Endothelial cell of umbilical vein (primary cell): Measurements from ENCODE around the gene CGNL1. TPM values are rescaled to one million over a fixed set of nuclear protein-coding genes. Genes with fewer than 3 reads are reported as not detected.

ENCODE experiments used
- BruUV-seq: library from RNA; stranded (reverse); fragments of 400-500 nt; replicated peaks from 2 replicates; lab custom pipeline; 2021; lab: Mats Ljungman, UMichigan
- CTCF ChIA-PET: fragments of 300-600, 350-600 bp; sonication (Branson Sonifier 250); formaldehyde crosslinking; loops from one replicate; lab custom pipeline; 2021; ENCODE audit warnings: antibody characterized with exemption, inconsistent platforms; lab: Charles Lee
- POLR2A ChIA-PET: fragments of 300-600, 350-600 bp; sonication (Branson Sonifier 250); formaldehyde crosslinking; loops from one replicate; lab custom pipeline; 2021; ENCODE audit warnings: antibody characterized with exemption, inconsistent platforms; lab: Charles Lee
- DNase-seq: peaks from one replicate; pipeline ENCODE4 v3.0.0-alpha.2; 2011; ENCODE audit warnings: low read depth, low spot score
- FAIRE-seq: peaks from 2 replicates; lab custom pipeline; 2011; peaks lifted over from hg19 to GRCh38; lab: Jason Lieb, UNC
- H2AFZ ChIP-seq: 2 replicates; pipeline ENCODE4 v1.6.0; 2012; ENCODE audit warnings: low read depth, low read length, control low read depth, inconsistent platforms
- H3K27ac ChIP-seq: 2 replicates; pipeline ENCODE4 v1.5.1; 2011; ENCODE audit warnings: low read depth, mild to moderate bottlenecking, control low read depth, low read length, moderate library complexity; ENCODE audit not compliant: insufficient read depth
- H3K27me3 ChIP-seq, 2 experiments: 2 replicates each; pipeline versions ENCODE4 v1.6.0 to v1.6.1; 2011; ENCODE audit warnings: low read length in 2 of 2, mixed read lengths in 1 of 2; ENCODE audit not compliant: control insufficient read depth in 2 of 2, insufficient read depth in 2 of 2
- H3K36me3 ChIP-seq, 2 experiments: 2 replicates in 1 of 2; 3 replicates in 1 of 2; pipeline ENCODE4 v1.5.1; 2011; ENCODE audit warnings: low read length in 2 of 2, mild to moderate bottlenecking in 1 of 2, moderate library complexity in 1 of 2; ENCODE audit not compliant: control insufficient read depth in 2 of 2, insufficient read depth in 2 of 2; ENCODE audit errors: extremely low read depth in 1 of 2
- H3K4me1 ChIP-seq: 3 replicates; pipeline ENCODE4 v1.5.1; 2011; ENCODE audit warnings: mild to moderate bottlenecking, low read length; ENCODE audit not compliant: control insufficient read depth, insufficient read depth; ENCODE audit errors: extremely low read depth
- H3K4me2 ChIP-seq: 2 replicates; pipeline ENCODE4 v1.6.1; 2011; ENCODE audit warnings: low read length, control low read depth, mixed read lengths; ENCODE audit not compliant: insufficient read depth
- H3K4me3 ChIP-seq, 3 experiments: fragments of 200-600 bp in 1 of 3; sonication (generic), shearing (Covaris generic) in 1 of 3; replicated peaks in 1 of 3; 2 replicates each; pipeline ENCODE4 v1.5.1; 2011 to 2016; ENCODE audit warnings: control low read depth in 3 of 3, low read length in 3 of 3, mild to moderate bottlenecking in 2 of 3, inconsistent platforms in 1 of 3, low read depth in 1 of 3, moderate library complexity in 1 of 3; ENCODE audit not compliant: insufficient read depth in 1 of 3
- H3K79me2 ChIP-seq: 2 replicates; pipeline ENCODE4 v1.6.0; 2012; ENCODE audit warnings: low read length, inconsistent platforms; ENCODE audit not compliant: control insufficient read depth, insufficient read depth
- H3K9ac ChIP-seq: replicated peaks from 2 replicates; pipeline ENCODE3; 2011; ENCODE audit warnings: low read length, control low read depth; ENCODE audit not compliant: insufficient read depth; ENCODE audit errors: extremely low read depth
- H3K9me1 ChIP-seq: replicated peaks from 3 replicates; pipeline ENCODE4 v1.6.0; 2011; ENCODE audit warnings: mild to moderate bottlenecking, low read length; ENCODE audit not compliant: control insufficient read depth, insufficient read depth; ENCODE audit errors: extremely low read depth
- H3K9me3 ChIP-seq: replicated peaks from 2 replicates; pipeline ENCODE4 v1.5.1; 2012; ENCODE audit warnings: low read length, inconsistent platforms; ENCODE audit not compliant: control insufficient read depth, insufficient read depth
- H4K20me1 ChIP-seq: replicated peaks from 2 replicates; pipeline ENCODE3; 2011; ENCODE audit warnings: mild to moderate bottlenecking, low read length; ENCODE audit not compliant: control insufficient read depth, insufficient read depth; ENCODE audit errors: extremely low read depth
- EZH2 ChIP-seq: IDR thresholded peaks from 2 replicates; pipeline ENCODE4 v1.6.1; 2012; ENCODE audit warnings: borderline replicate concordance, low read depth, mild to moderate bottlenecking, moderate library complexity, low read length, inconsistent platforms; ENCODE audit not compliant: severe bottlenecking
- FOS ChIP-seq: IDR thresholded peaks from 2 replicates; pipeline ENCODE4 v1.6.1; 2011; ENCODE audit warnings: mild to moderate bottlenecking, low read length, moderate library complexity, borderline replicate concordance; ENCODE audit not compliant: insufficient read depth
- GATA2 ChIP-seq: IDR thresholded peaks from 2 replicates; pipeline ENCODE4 v1.7.0; 2011; ENCODE audit warnings: low read depth, mild to moderate bottlenecking, moderate library complexity, mixed read lengths, low read length; ENCODE audit not compliant: insufficient read length, insufficient read depth
- JUN ChIP-seq: IDR thresholded peaks from 2 replicates; pipeline ENCODE4 v1.6.1; 2011; ENCODE audit warnings: borderline replicate concordance, low read depth; ENCODE audit not compliant: insufficient read length, insufficient read depth
- MYC ChIP-seq: IDR thresholded peaks from one replicate; pipeline ENCODE4 v1.6.1; 2011; ENCODE audit warnings: mild to moderate bottlenecking, low read depth, low read length
- POLR2A ChIP-seq: IDR thresholded peaks from 2 replicates; pipeline ENCODE4 v1.6.1; 2012; ENCODE audit warnings: low read depth, mild to moderate bottlenecking, control low read depth, low read length
- POLR2AphosphoS5 ChIP-seq: IDR thresholded peaks from 2 replicates; pipeline ENCODE4 v1.6.1; 2012; ENCODE audit warnings: low read depth, mild to moderate bottlenecking, control low read depth, low read length, moderate library complexity; ENCODE audit not compliant: insufficient read depth
- dilution Hi-C: fragments of 300-500 bp; cut with MboI; formaldehyde crosslinking; loops from one replicate; pipeline ENCODE4 v1.15.0; 2019; ENCODE audit warnings: low sequenced_read_pairs; ENCODE audit not compliant: extremely low pct_ligation_motif_present
- intact Hi-C: fragments of 100-400 bp; cut with micrococcal nuclease; formaldehyde crosslinking; loops from one replicate; pipeline ENCODE4 v1.10.0; 2022
- polyA plus RNA-seq, 4 experiments: library from polyadenylated mRNA; depleted of rRNA in 3 of 4; stranded (reverse) in 3 of 4; unstranded in 1 of 4; fragments of >200 nt; gene quantifications; 2 replicates each; pipeline versions ENCODE4 v1.2.1 to v1.2.3, GENCODE V29; 2011 to 2012; ENCODE audit warnings: missing spikeins in 1 of 4
- total RNA-seq: library from RNA; stranded (reverse); gene quantifications from 2 replicates; pipeline ENCODE4 v1.2.3, GENCODE V29; 2021
- TF ChIP-seq, protein P1 (sequence below): IDR thresholded peaks from 2 replicates; pipeline ENCODE4 v1.6.1; 2011; ENCODE audit not compliant: insufficient read depth, insufficient read length
- TF ChIP-seq, protein P2 (sequence below), 2 donors: IDR thresholded peaks; 1 replicate in 1 of 2; 2 replicates in 1 of 2; pipeline ENCODE4 v1.5.1; 2011; ENCODE audit warnings: low read length in 2 of 2, mild to moderate bottlenecking in 2 of 2, moderate library complexity in 2 of 2, control low read depth in 1 of 2, inconsistent platforms in 1 of 2, low read depth in 1 of 2; ENCODE audit not compliant: insufficient read depth in 1 of 2; ENCODE audit errors: extremely low read depth in 1 of 2

Gene CGNL1
- total and polyA plus RNA-seq, 2 donors (not counting 3 experiments of a cell fraction or from before 2014, with no cell fraction given) = 6.9 to 27.1 TPM

DNA sequence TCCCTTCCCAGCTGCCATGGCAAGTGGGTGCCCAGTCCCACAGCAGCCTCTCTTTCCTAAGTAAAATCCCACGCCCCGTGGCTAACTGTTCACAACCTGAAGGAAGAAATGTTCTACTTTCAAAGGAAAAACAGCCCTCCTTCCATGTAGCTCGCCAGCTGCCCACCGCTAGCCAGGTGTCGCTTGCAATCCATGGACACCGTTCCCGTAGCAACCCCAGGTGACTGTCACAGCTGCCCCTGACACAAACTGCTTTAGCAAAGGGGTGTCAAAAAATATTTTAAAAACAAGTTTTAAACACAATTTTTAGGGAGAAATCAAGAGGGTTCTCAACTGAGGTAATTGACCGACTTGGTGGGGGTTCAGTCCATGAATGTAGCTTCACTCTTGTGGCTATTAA lies 21.0 kb upstream of the CGNL1 start:
- H2AFZ ChIP-seq = no peak overlapping the region
- no peaks in the 10 kb centered on the region for H4K20me1 ChIP-seq
- dilution Hi-C loops = no loop called here
- intact Hi-C loops = no loop called here
- ChIA-PET POLR2A (no interaction called here), CTCF (interaction anchor here (0.7 to 3.5 kb wide), 5 partner anchors 9 to 716 kb away, joined by 3 to 15 read pairs (median 3); no protein-coding TSS in a partner anchor)
- TF ChIP-seq GATA2 (no peak), MYC (no peak), JUN (no peak), EZH2 (no peak), FOS (no peak), POLR2AphosphoS5 (no peak), POLR2A (no peak)
- TF ChIP-seq, protein P1, sequence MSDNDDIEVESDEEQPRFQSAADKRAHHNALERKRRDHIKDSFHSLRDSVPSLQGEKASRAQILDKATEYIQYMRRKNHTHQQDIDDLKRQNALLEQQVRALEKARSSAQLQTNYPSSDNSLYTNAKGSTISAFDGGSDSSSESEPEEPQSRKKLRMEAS = no peak
- TF ChIP-seq, protein P2, sequence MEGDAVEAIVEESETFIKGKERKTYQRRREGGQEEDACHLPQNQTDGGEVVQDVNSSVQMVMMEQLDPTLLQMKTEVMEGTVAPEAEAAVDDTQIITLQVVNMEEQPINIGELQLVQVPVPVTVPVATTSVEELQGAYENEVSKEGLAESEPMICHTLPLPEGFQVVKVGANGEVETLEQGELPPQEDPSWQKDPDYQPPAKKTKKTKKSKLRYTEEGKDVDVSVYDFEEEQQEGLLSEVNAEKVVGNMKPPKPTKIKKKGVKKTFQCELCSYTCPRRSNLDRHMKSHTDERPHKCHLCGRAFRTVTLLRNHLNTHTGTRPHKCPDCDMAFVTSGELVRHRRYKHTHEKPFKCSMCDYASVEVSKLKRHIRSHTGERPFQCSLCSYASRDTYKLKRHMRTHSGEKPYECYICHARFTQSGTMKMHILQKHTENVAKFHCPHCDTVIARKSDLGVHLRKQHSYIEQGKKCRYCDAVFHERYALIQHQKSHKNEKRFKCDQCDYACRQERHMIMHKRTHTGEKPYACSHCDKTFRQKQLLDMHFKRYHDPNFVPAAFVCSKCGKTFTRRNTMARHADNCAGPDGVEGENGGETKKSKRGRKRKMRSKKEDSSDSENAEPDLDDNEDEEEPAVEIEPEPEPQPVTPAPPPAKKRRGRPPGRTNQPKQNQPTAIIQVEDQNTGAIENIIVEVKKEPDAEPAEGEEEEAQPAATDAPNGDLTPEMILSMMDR (IDR thresholded peaks at IDR 0.05; ENCODE audit: extremely low read depth in 1 of 2, insufficient read depth in 1 of 2, low read depth in 1 of 2, low read length in 2 of 2) = no peak
- no peak overlapping the region for H3K27ac ChIP-seq
- H3K9ac ChIP-seq = no peak overlapping the region
- no peaks in the 10 kb centered on the region for H3K27me3 ChIP-seq
- DNase-seq (no peak), FAIRE-seq (no peak)
- no TSS peak for BruUV-seq
- H3K4me3 ChIP-seq = no peak overlapping the region
- H3K4me1 ChIP-seq = no peaks in the 10 kb centered on the region
- H3K36me3 ChIP-seq = no peaks in the 10 kb centered on the region
- H3K9me1 ChIP-seq = no peaks in the 10 kb centered on the region
- no peaks in the 10 kb centered on the region for H3K79me2 ChIP-seq
- no peak overlapping the region for H3K4me2 ChIP-seq
- H3K9me3 ChIP-seq = no peaks in the 10 kb centered on the region
